OCI-LY3 (cell line): ENCODE data around the gene RBM33.

Experiments
- CTCF ChIP-seq: fragments of 200-600, 300-600 bp; sonication (generic); IDR thresholded peaks from 2 replicates; pipeline ENCODE4 v1.5.1; 2014; ENCODE audit warnings: antibody characterized with exemption, low read length, low read depth
- EZH2phosphoT487 ChIP-seq: fragments of 200-600 bp; shearing (Covaris generic); IDR thresholded peaks from 2 replicates; pipeline ENCODE4 v1.6.1; 2018; ENCODE audit warnings: antibody characterized with exemption, mixed run types, low read depth

DNA sequence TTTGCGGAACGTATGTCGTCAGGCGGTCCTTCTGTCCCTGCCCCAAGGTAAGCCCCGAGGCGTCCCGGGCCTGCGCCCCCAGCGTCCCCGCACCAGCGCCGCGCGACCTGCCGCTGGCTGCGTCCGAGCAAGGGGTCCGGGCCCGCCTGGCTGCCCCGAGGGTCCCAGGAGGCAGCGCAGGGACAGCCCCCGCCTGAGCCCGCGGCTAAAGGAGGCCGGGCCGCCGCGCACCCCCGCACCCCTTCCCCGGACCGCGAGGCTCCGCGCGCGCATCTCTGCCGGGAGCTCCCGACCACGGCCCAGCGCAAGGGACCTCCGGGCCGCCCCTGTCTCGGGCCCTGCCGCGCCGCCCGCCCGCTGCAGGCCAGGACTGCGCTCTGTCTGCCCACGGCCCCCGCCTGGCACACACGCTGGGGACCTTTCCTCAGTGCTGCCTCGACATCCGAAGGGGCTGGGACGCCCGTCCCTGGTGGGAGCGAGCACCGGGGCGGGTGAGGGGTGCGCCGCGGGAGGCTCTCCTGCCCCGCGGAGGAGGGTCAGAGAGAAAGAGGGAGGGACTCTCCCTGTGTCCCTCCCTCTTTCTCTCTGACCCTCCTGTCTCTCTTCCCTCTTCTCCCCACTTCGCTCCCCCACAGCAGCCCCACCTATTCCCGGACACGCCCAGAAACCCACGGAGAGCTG lies 142.8 kb downstream of the RBM33 start:
- TF ChIP-seq CTCF, result no peak
- TF ChIP-seq EZH2phosphoT487, result no peak
